ENCODE data around the gene NOD2. TPM values are rescaled to one million over a fixed set of nuclear protein-coding genes. Genes with fewer than 3 reads are reported as not detected.

NOD2 gene
- total RNA-seq, 1 donor from 2014 or later, result not detected

- peaks cover 2% of the 10 kb centered on the region for H3K9me3 Mint-ChIP-seq (ENCODE audit: unreplicated experiment)
- DNase-seq (ENCODE audit: low read depth), result no peak
- no peak overlapping the region for H3K4me3 Mint-ChIP-seq (ENCODE audit: unreplicated experiment)
- Histone ChIP-seq H3K4me3 (ENCODE audit: insufficient read depth, low read depth, low read length) (no peak overlapping the region), H3K4me1 (ENCODE audit: insufficient read depth, low read length) (no peaks in the 10 kb centered on the region), H3K4me2 (ENCODE audit: low read length) (no peak overlapping the region), H3K9ac (ENCODE audit: low read length) (no peak overlapping the region), H3K9me3 (ENCODE audit: insufficient read depth, low read depth, low read length) (no peaks in the 10 kb centered on the region), H2AFZ (ENCODE audit: low read depth, low read length) (no peak overlapping the region), H3K79me2 (ENCODE audit: insufficient read depth, low read length) (no peaks in the 10 kb centered on the region), H3K27ac (ENCODE audit: low read depth, low read length) (no peak overlapping the region), H3K27me3 (ENCODE audit: insufficient read depth, low read length) (no peaks in the 10 kb centered on the region), H3K36me3 (ENCODE audit: insufficient read depth, low read length) (no peaks in the 10 kb centered on the region), H4K20me1 (ENCODE audit: insufficient read depth, low read length) (no peaks in the 10 kb centered on the region)
- peaks cover 14% of the 10 kb centered on the region for H3K27me3 Mint-ChIP-seq (ENCODE audit: low read depth, unreplicated experiment)
- no peaks in the 10 kb centered on the region for H3K4me1 Mint-ChIP-seq (ENCODE audit: low read depth, unreplicated experiment)
- FAIRE-seq, result no peak
- H3K27ac Mint-ChIP-seq (ENCODE audit: unreplicated experiment), result no peak overlapping the region
- TF ChIP-seq EZH2 (IDR thresholded peaks at IDR 0.05; ENCODE audit: insufficient read depth, low read length), result no peak
- no peak for TF ChIP-seq CTCF (IDR thresholded peaks at IDR 0.05; ENCODE audit: insufficient read depth, low read depth, low read length)
- no peaks in the 10 kb centered on the region for H3K36me3 Mint-ChIP-seq (ENCODE audit: low read depth, unreplicated experiment)
These were observed 31.0 kb upstream of the NOD2 start for GRCh38 chr16:50662306-50662940.

- no peak overlapping the region for H3K4me3 ChIP-seq (ENCODE audit: insufficient read depth, low read depth, low read length)
- no peak overlapping the region for H2AFZ ChIP-seq (ENCODE audit: low read depth, low read length)
- no peaks in the 10 kb centered on the region for H3K79me2 ChIP-seq (ENCODE audit: insufficient read depth, low read length)
- no peaks in the 10 kb centered on the region for H4K20me1 ChIP-seq (ENCODE audit: insufficient read depth, low read length)
- Mint-ChIP-seq H3K27ac (ENCODE audit: unreplicated experiment) (no peak overlapping the region), H3K36me3 (ENCODE audit: low read depth, unreplicated experiment) (no peaks in the 10 kb centered on the region), H3K9me3 (ENCODE audit: unreplicated experiment) (peaks cover 2% of the 10 kb centered on the region), H3K4me1 (ENCODE audit: low read depth, unreplicated experiment) (peaks cover 5% of the 10 kb centered on the region), H3K4me3 (ENCODE audit: unreplicated experiment) (no peak overlapping the region), H3K27me3 (ENCODE audit: low read depth, unreplicated experiment) (peaks cover 14% of the 10 kb centered on the region)
- FAIRE-seq (no peak), DNase-seq (ENCODE audit: low read depth) (no peak)
- H3K27me3 ChIP-seq (ENCODE audit: insufficient read depth, low read length), result no peaks in the 10 kb centered on the region
- H3K9me3 ChIP-seq (ENCODE audit: insufficient read depth, low read depth, low read length), result no peaks in the 10 kb centered on the region
- no peaks in the 10 kb centered on the region for H3K4me1 ChIP-seq (ENCODE audit: insufficient read depth, low read length)
- no peak overlapping the region for H3K4me2 ChIP-seq (ENCODE audit: low read length)
- H3K27ac ChIP-seq (ENCODE audit: low read depth, low read length), result no peak overlapping the region
- no peak overlapping the region for H3K9ac ChIP-seq (ENCODE audit: low read length)
- H3K36me3 ChIP-seq (ENCODE audit: insufficient read depth, low read length), result no peaks in the 10 kb centered on the region
- no peak for TF ChIP-seq EZH2 (IDR thresholded peaks at IDR 0.05; ENCODE audit: insufficient read depth, low read length)
- TF ChIP-seq CTCF (IDR thresholded peaks at IDR 0.05; ENCODE audit: insufficient read depth, low read depth, low read length), result no peak
These were observed 29.1 kb upstream of the NOD2 start for GRCh38 chr16:50664270-50664669.

DNA sequence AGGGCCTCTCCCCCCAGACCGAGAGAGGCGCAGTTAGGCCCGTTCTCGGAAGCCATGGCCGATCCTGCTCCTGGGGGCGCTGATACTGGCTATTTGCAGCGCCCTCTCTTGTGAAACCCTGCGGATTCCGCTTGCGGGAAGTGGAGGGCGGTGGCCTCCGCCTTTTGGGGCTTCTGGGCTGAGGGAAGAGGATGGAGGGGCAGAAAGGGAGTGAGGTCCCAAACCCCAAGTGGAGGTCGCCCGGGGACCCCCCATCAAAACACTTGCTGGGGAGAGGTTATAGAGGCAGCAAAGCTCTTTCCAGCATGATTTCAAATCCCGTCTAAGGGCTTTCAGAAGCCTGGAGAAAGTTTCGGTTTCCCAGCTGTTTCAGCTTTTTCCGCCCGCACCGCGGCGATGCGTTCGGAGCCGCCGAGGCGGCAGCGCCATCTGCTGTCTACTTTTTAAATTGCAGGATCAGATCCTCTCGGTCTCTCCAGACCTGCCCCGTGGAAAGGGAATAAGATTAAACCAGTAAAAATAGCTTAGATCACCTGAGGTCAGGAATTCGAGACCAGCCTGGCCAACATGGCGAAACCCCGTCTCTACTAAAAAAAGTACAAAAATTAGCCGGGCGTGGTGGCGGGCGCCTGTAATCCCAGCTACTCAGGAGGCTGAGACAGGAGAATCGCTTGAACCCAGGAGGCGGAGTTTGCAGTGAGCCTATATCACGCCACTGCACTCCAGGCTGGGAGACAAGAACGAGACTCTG, 28.1 kb upstream of the NOD2 start:
- peak overlapping the region; percentile 89 for H3K4me2 ChIP-seq (ENCODE audit: low read length)
- no peaks in the 10 kb centered on the region for H3K36me3 ChIP-seq (ENCODE audit: insufficient read depth, low read length)
- Mint-ChIP-seq H3K4me1 (ENCODE audit: low read depth, unreplicated experiment) (peaks cover 5% of the 10 kb centered on the region), H3K4me3 (ENCODE audit: unreplicated experiment) (peak overlapping the region; percentile 54), H3K27me3 (ENCODE audit: low read depth, unreplicated experiment) (peaks cover 12% of the 10 kb centered on the region), H3K9me3 (ENCODE audit: unreplicated experiment) (peaks cover 2% of the 10 kb centered on the region), H3K36me3 (ENCODE audit: low read depth, unreplicated experiment) (no peaks in the 10 kb centered on the region), H3K27ac (ENCODE audit: unreplicated experiment) (peak overlapping the region; percentile 81)
- H2AFZ ChIP-seq (ENCODE audit: low read depth, low read length), result peak overlapping the region; percentile 66
- H3K27me3 ChIP-seq (ENCODE audit: insufficient read depth, low read length), result no peaks in the 10 kb centered on the region
- peak overlapping the region; percentile 79 for H3K9ac ChIP-seq (ENCODE audit: low read length)
- H3K9me3 ChIP-seq (ENCODE audit: insufficient read depth, low read depth, low read length), result no peaks in the 10 kb centered on the region
- H4K20me1 ChIP-seq (ENCODE audit: insufficient read depth, low read length), result no peaks in the 10 kb centered on the region
- H3K4me1 ChIP-seq (ENCODE audit: insufficient read depth, low read length), result no peaks in the 10 kb centered on the region
- peak; percentile 19 for DNase-seq (ENCODE audit: low read depth)
- H3K27ac ChIP-seq (ENCODE audit: low read depth, low read length), result no peak overlapping the region
- no peak for TF ChIP-seq EZH2 (IDR thresholded peaks at IDR 0.05; ENCODE audit: insufficient read depth, low read length)
- TF ChIP-seq CTCF (IDR thresholded peaks at IDR 0.05; ENCODE audit: insufficient read depth, low read depth, low read length), result peak; percentile 90
- peak overlapping the region; percentile 63 for H3K4me3 ChIP-seq (ENCODE audit: insufficient read depth, low read depth, low read length)
- no peak for FAIRE-seq
- no peaks in the 10 kb centered on the region for H3K79me2 ChIP-seq (ENCODE audit: insufficient read depth, low read length)

Data from astrocyte (in vitro differentiated cells and primary cell).